ENCODE results near the gene EMCN.
"Not testable (repeated sequence)": the region's sequence is repeated elsewhere in the genome, so short reads cannot be mapped to it uniquely, and the experiment has no call there.

DNA sequence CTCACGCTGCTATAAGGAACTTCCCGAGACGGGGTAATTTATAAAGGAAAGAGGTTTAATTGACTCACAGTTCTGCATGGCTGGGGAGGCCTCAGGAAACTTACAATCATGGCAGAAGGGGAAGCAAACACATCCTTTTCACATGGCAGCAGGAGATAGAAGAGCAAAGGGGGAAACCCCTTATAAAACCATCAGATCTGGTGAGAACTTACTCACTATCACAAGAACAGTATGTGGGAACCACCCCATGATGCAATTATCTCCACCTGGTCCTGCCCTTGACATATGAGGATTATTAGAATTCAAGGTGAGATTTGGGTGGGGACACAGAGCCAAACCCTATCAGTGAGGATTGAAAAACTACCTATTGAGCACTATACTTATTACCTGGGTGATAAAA, 165.5 kb downstream of the EMCN start:
- TF ChIP-seq POLR2A (IDR thresholded peaks at IDR 0.05): not testable (repeated sequence)
- TF ChIP-seq, protein P1, sequence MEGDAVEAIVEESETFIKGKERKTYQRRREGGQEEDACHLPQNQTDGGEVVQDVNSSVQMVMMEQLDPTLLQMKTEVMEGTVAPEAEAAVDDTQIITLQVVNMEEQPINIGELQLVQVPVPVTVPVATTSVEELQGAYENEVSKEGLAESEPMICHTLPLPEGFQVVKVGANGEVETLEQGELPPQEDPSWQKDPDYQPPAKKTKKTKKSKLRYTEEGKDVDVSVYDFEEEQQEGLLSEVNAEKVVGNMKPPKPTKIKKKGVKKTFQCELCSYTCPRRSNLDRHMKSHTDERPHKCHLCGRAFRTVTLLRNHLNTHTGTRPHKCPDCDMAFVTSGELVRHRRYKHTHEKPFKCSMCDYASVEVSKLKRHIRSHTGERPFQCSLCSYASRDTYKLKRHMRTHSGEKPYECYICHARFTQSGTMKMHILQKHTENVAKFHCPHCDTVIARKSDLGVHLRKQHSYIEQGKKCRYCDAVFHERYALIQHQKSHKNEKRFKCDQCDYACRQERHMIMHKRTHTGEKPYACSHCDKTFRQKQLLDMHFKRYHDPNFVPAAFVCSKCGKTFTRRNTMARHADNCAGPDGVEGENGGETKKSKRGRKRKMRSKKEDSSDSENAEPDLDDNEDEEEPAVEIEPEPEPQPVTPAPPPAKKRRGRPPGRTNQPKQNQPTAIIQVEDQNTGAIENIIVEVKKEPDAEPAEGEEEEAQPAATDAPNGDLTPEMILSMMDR (IDR thresholded peaks at IDR 0.05): not testable (repeated sequence)

All from tibial nerve (tissue), 3 donors.